Measurements from ENCODE around the gene MON1B. TPM values are rescaled to one million over a fixed set of nuclear protein-coding genes. Genes with fewer than 3 reads are reported as not detected.

The MON1B gene
- total RNA-seq, result 11.0 TPM

DNA sequence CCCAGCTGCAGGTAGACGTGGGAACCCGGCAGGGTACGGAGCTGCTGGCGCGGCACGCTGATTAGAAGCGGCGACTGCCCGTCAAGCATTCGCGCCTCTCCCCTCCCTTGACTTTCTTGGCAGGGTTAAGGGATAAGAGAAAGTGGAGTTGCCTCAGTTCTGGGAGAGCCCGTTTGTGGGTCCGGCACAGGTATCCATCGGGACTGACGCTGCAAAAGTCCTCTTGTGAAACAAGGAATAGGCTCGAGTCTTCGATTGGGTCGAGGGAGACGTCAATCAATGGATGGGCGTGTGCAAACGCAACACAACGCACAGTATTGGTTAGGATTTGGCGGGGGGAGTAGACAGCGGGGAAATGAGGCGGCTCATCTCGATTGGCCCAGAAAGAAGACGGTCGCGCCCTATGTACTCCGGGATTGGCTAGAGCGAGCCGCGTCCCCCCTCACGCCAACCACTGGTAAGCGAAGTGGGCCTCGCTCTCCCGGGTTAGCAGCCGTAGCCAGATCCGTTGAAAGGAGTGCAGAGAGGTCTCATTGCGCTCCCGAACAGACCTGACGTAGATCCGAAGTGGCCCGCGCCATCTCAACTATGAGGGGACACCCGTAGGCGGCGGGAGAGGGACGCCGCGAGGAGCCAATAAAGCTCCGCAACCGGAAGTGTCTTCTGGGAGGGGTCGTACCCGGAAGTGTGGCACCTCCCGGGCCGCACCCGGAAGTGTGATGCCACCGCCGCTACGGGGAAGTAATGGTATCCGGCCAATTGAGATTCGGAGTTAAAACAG, at the start of gene MON1B:
MON1B (plus strand) TSS at position 713 of the 781 bp plus-strand sequence. CDS start 296 bp downstream, outside the sequence.

DNA sequence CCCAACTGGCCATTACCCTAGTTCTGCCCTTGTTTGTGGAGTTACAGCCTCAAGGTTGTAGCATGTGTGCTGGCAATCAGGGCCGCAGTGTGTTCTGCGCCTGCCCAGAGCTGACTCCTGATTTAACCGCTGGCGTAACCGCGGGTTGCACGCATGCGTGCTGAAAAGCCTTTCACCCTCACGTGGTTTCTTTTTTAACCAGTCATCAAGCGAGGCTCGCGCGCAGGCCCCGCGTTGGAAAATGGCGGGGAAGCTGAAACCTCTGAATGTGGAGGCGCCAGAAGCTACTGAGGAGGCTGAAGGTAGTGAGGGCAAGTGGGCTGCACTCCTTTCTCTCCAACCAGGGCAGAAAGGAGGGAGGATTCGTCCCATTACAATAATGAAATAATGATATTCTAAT, 8.2 kb downstream of the MON1B start, which contains the start of gene SYCE1L:
SYCE1L (plus strand) TSS at position 198 of the 400 bp plus-strand sequence; CDS start at position 242, 44 bp downstream.

Other genes with a start within 250 kb of the MON1B start
- 2.5 TPM for gene SYCE1L, start 8.2 kb downstream of the MON1B start, total RNA-seq
- gene ADAMTS18, start 243.8 kb downstream of the MON1B start, total RNA-seq, result 17.3 TPM